ENCODE measurements around the gene MARCHF10. TPM values are rescaled to one million over a fixed set of nuclear protein-coding genes. Genes with fewer than 3 reads are reported as not detected.

MARCHF10 gene
- total RNA-seq, 1 experiment from 2014 or later = not detected

GRCh38 chr17:62856594-62856993 is 48.5 kb upstream of the MARCHF10 start:
- H2AFZ ChIP-seq (ENCODE audit: low read depth, low read length, poor library complexity, severe bottlenecking) = no peak overlapping the region
- no peak for TF ChIP-seq FOSL1 (IDR thresholded peaks at IDR 0.05; ENCODE audit: low read depth)
- no peak for TF ChIP-seq POLR2A (IDR thresholded peaks at IDR 0.05; ENCODE audit: borderline replicate concordance, extremely low read depth, insufficient read depth, insufficient read length)
- TF ChIP-seq, protein P1, sequence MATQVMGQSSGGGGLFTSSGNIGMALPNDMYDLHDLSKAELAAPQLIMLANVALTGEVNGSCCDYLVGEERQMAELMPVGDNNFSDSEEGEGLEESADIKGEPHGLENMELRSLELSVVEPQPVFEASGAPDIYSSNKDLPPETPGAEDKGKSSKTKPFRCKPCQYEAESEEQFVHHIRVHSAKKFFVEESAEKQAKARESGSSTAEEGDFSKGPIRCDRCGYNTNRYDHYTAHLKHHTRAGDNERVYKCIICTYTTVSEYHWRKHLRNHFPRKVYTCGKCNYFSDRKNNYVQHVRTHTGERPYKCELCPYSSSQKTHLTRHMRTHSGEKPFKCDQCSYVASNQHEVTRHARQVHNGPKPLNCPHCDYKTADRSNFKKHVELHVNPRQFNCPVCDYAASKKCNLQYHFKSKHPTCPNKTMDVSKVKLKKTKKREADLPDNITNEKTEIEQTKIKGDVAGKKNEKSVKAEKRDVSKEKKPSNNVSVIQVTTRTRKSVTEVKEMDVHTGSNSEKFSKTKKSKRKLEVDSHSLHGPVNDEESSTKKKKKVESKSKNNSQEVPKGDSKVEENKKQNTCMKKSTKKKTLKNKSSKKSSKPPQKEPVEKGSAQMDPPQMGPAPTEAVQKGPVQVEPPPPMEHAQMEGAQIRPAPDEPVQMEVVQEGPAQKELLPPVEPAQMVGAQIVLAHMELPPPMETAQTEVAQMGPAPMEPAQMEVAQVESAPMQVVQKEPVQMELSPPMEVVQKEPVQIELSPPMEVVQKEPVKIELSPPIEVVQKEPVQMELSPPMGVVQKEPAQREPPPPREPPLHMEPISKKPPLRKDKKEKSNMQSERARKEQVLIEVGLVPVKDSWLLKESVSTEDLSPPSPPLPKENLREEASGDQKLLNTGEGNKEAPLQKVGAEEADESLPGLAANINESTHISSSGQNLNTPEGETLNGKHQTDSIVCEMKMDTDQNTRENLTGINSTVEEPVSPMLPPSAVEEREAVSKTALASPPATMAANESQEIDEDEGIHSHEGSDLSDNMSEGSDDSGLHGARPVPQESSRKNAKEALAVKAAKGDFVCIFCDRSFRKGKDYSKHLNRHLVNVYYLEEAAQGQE (IDR thresholded peaks at IDR 0.05; ENCODE audit: low read depth) = no peak
- no peak for TF ChIP-seq TCF7L2 (IDR thresholded peaks at IDR 0.05; ENCODE audit: borderline replicate concordance, extremely low read depth, insufficient read depth, insufficient read length)
- no peak for TF ChIP-seq CTCF (IDR thresholded peaks at IDR 0.05 in 2 of 3, conservative IDR thresholded peaks at IDR 0.05 in 1 of 3; ENCODE audit: borderline replicate concordance in 1 of 3, insufficient read depth in 1 of 3, low read depth in 2 of 3, low read length in 2 of 3)
- no peak for TF ChIP-seq EGR1 (IDR thresholded peaks at IDR 0.05; ENCODE audit: low read depth)
- no peak for TF ChIP-seq POLR2AphosphoS5 (IDR thresholded peaks at IDR 0.05; ENCODE audit: low read depth, low read length)
- TF ChIP-seq SRF (IDR thresholded peaks at IDR 0.05; ENCODE audit: low read depth) = no peak
- intact Hi-C loops (cut with micrococcal nuclease) = no loop called here
- no peaks in the 10 kb centered on the region for H4K20me1 ChIP-seq (ENCODE audit: insufficient read depth)
- ChIA-PET POLR2A (no interaction called here), RAD21 (ENCODE audit: low non-redundant PET in 1 of 2, low total read pairs in 2 of 2, uncharacterized antibody in 2 of 2, unreplicated experiment in 2 of 2) (no interaction called here), CTCF (no interaction called here)
- peaks cover 12 to 14% of the 10 kb centered on the region in 2 experiments; a peak in 3 of 4 replicates for H3K4me1 ChIP-seq (ENCODE audit: control insufficient read depth in 1 of 2, insufficient read depth in 2 of 2, low read length in 2 of 2)
- DNase-seq (ENCODE audit: low read depth, low spot score) = no peak
- no peak overlapping the region for H3K27ac ChIP-seq (ENCODE audit: low read depth, low read length)
- ATAC-seq = no peak
- H3K27me3 ChIP-seq (ENCODE audit: insufficient read depth, low read length) = no peaks in the 10 kb centered on the region
- H3K9me2 ChIP-seq (ENCODE audit: insufficient read depth) = no peaks in the 10 kb centered on the region
- H3K36me3 ChIP-seq (ENCODE audit: control insufficient read depth in 1 of 2, insufficient read depth in 2 of 2, low read length in 2 of 2) = no peaks in the 10 kb centered on the region
- no TSS peak for BruUV-seq (replicated peaks)
- H3K9ac ChIP-seq (ENCODE audit: low read length) = no peak overlapping the region
- no peaks in the 10 kb centered on the region for H3K9me3 ChIP-seq (ENCODE audit: control insufficient read depth in 1 of 2, insufficient read depth in 1 of 2, low read depth in 1 of 2, low read length in 2 of 2)
- H3K4me3 ChIP-seq (replicated peaks in 1 of 2; ENCODE audit: low read depth in 1 of 2, low read length in 2 of 2) = no peak overlapping the region
- no peaks in the 10 kb centered on the region for H3K79me2 ChIP-seq (ENCODE audit: insufficient read depth, low read length)
- H3K4me2 ChIP-seq (ENCODE audit: low read length) = no peak overlapping the region
